HCT116 (cell line): Measurements from ENCODE around the gene KIAA1328. TPM values are rescaled to one million over a fixed set of nuclear protein-coding genes. Genes with fewer than 3 reads are reported as not detected.

Source experiments
- ATAC-seq: fragments of 200-7000 bp; cut with Tn5 transposase; 2 replicates; pipeline ENCODE4 v1.9.1; 2020; ENCODE audit warnings: mild to moderate bottlenecking, moderate library complexity
- BruUV-seq: library from RNA; stranded (reverse); fragments of 400-500 nt; replicated peaks from 2 replicates; lab custom pipeline; 2021; lab: Mats Ljungman, UMichigan
- CTCF ChIA-PET: fragments of 300-600 bp; sonication (Branson Sonifier 250); formaldehyde crosslinking; loops from one replicate; lab custom pipeline; 2021; ENCODE audit warnings: antibody characterized with exemption; lab: Charles Lee
- POLR2A ChIA-PET: fragments of 300-600, 350-600 bp; sonication (Branson Sonifier 250); formaldehyde crosslinking; loops from one replicate; lab custom pipeline; 2021; ENCODE audit warnings: antibody characterized with exemption; lab: Charles Lee
- RAD21 ChIA-PET, 2 experiments: fragments of 300-600 bp; sonication (Branson Sonifier 250); formaldehyde crosslinking; loops; one replicate each; lab custom pipeline; 2023; ENCODE audit warnings: low total read pairs in 2 of 2; ENCODE audit not compliant: uncharacterized antibody in 2 of 2, unreplicated experiment in 2 of 2, low non-redundant PET in 1 of 2; lab: Charles Lee
- DNase-seq: peaks from one replicate; pipeline ENCODE4 v3.0.0-alpha.2; 2010; ENCODE audit warnings: low read depth, low spot score
- H2AFZ ChIP-seq: fragments of 200-600 bp; shearing (Covaris generic), sonication (generic); 2 replicates; pipeline ENCODE4 v1.6.1; 2017; ENCODE audit warnings: low read depth, mixed run types, mixed read lengths, antibody characterized with exemption, low read length; ENCODE audit not compliant: poor library complexity, severe bottlenecking
- H3K27ac ChIP-seq: 2 replicates; pipeline ENCODE4 v1.5.1; 2012; ENCODE audit warnings: low read depth, low read length
- H3K27me3 ChIP-seq: fragments of 200-600 bp; sonication (generic); 2 replicates; pipeline ENCODE4 v1.6.1; 2016; ENCODE audit warnings: mixed run types, low read length, mixed read lengths; ENCODE audit not compliant: insufficient read depth
- H3K36me3 ChIP-seq, 2 experiments: fragments of 200-500 bp in 1 of 2; fragments of 200-600 bp in 1 of 2; sonication (Bioruptor generic) in 1 of 2; sonication (generic) in 1 of 2; 2 replicates each; pipeline versions ENCODE4 v1.5.1 to v1.6.1; 2014 to 2016; ENCODE audit warnings: low read length in 2 of 2, inconsistent platforms in 1 of 2, mixed read lengths in 1 of 2, mixed run types in 1 of 2; ENCODE audit not compliant: insufficient read depth in 2 of 2, control insufficient read depth in 1 of 2
- H3K4me1 ChIP-seq, 2 experiments: fragments of 200-600 bp in 1 of 2; sonication (generic) in 1 of 2; 2 replicates each; pipeline versions ENCODE4 v1.5.1 to v1.6.1; 2012 to 2017; ENCODE audit warnings: low read length in 2 of 2, inconsistent platforms in 1 of 2, mild to moderate bottlenecking in 1 of 2, mixed read lengths in 1 of 2, mixed run types in 1 of 2, moderate library complexity in 1 of 2; ENCODE audit not compliant: insufficient read depth in 2 of 2, control insufficient read depth in 1 of 2
- H3K4me2 ChIP-seq: fragments of 200-600 bp; sonication (generic); 2 replicates; pipeline ENCODE4 v1.6.1; 2017; ENCODE audit warnings: mixed run types, low read length, mixed read lengths
- H3K4me3 ChIP-seq, 2 experiments: fragments of 200-600 bp in 1 of 2; sonication (generic) in 1 of 2; replicated peaks in 1 of 2; 2 replicates each; pipeline ENCODE4 v1.5.1; 2011 to 2016; ENCODE audit warnings: low read length in 2 of 2, control low read depth in 1 of 2, low read depth in 1 of 2, mild to moderate bottlenecking in 1 of 2, mixed read lengths in 1 of 2, mixed run types in 1 of 2
- H3K79me2 ChIP-seq: fragments of 200-600 bp; sonication (generic); 2 replicates; pipeline ENCODE4 v1.6.1; 2017; ENCODE audit warnings: mild to moderate bottlenecking, mixed run types, low read length, moderate library complexity, mixed read lengths; ENCODE audit not compliant: insufficient read depth
- H3K9ac ChIP-seq: fragments of 200-600 bp; sonication (generic); 2 replicates; pipeline ENCODE4 v1.6.1; 2016; ENCODE audit warnings: low read length, mixed read lengths
- H3K9me2 ChIP-seq: fragments of 200-600 bp; sonication (generic), shearing (Covaris generic); 2 replicates; pipeline ENCODE4 v1.6.1; 2017; ENCODE audit warnings: mixed run types, mild to moderate bottlenecking, moderate library complexity; ENCODE audit not compliant: insufficient read depth
- H3K9me3 ChIP-seq, 2 experiments: fragments of 200-500 bp in 1 of 2; fragments of 200-600 bp in 1 of 2; sonication (Bioruptor generic) in 1 of 2; sonication (generic) in 1 of 2; 2 replicates each; pipeline ENCODE4 v1.6.1; 2014 to 2017; ENCODE audit warnings: low read length in 2 of 2, mixed read lengths in 2 of 2, inconsistent platforms in 1 of 2, low read depth in 1 of 2, mild to moderate bottlenecking in 1 of 2, mixed run types in 1 of 2, moderate library complexity in 1 of 2; ENCODE audit not compliant: control insufficient read depth in 1 of 2, insufficient read depth in 1 of 2
- H4K20me1 ChIP-seq: fragments of 200-600 bp; sonication (generic), shearing (Covaris generic); 2 replicates; pipeline ENCODE4 v1.6.1; 2017; ENCODE audit warnings: mixed run types, mild to moderate bottlenecking, moderate library complexity; ENCODE audit not compliant: insufficient read depth
- ATF3 ChIP-seq: IDR thresholded peaks from 2 replicates; pipeline ENCODE4 v1.6.1; 2012
- CEBPB ChIP-seq: IDR thresholded peaks from 2 replicates; pipeline ENCODE4 v1.6.1; 2012; ENCODE audit warnings: low read depth
- EGR1 ChIP-seq: IDR thresholded peaks from 2 replicates; pipeline ENCODE4 v1.6.1; 2012; ENCODE audit warnings: low read depth
- EZH2 ChIP-seq: fragments of 200-600 bp; sonication (generic); IDR thresholded peaks from 2 replicates; pipeline ENCODE4 v1.6.1; 2017; ENCODE audit warnings: antibody characterized with exemption, mixed run types
- EZH2phosphoT487 ChIP-seq: fragments of 200-600 bp; IDR thresholded peaks from 2 replicates; pipeline ENCODE4 v1.6.1; 2018; ENCODE audit warnings: antibody characterized with exemption, borderline replicate concordance
- RAD21 ChIP-seq: IDR thresholded peaks from 2 replicates; pipeline ENCODE4 v1.6.1; 2012; ENCODE audit warnings: low read depth, mild to moderate bottlenecking
- SIN3A ChIP-seq: IDR thresholded peaks from 2 replicates; pipeline ENCODE4 v1.6.1; 2012; ENCODE audit warnings: low read depth
- SRF ChIP-seq: IDR thresholded peaks from 2 replicates; pipeline ENCODE4 v1.6.1; 2012; ENCODE audit warnings: low read depth
- YY1 ChIP-seq: IDR thresholded peaks from 2 replicates; pipeline ENCODE4 v1.6.1; 2011; ENCODE audit warnings: low read length, low read depth, moderate library complexity, mild to moderate bottlenecking; ENCODE audit not compliant: insufficient replicate concordance; ENCODE audit errors: extremely low read depth
- ZFX ChIP-seq: fragments of 450-650 bp; IDR thresholded peaks from 2 replicates; pipeline ENCODE4 v1.6.1; 2017
- ZNF274 ChIP-seq: fragments of 200-500 bp; sonication (Bioruptor generic); IDR thresholded peaks from 2 replicates; pipeline ENCODE4 v1.6.1; 2014; ENCODE audit warnings: mild to moderate bottlenecking, low read depth, low read length, inconsistent platforms
- intact Hi-C: fragments of 100-400 bp; cut with micrococcal nuclease; formaldehyde crosslinking; loops from 2 replicates; pipeline ENCODE4 v1.10.0; 2022
- total RNA-seq: library from RNA; stranded (reverse); gene quantifications from one replicate; pipeline ENCODE4 v1.2.1, GENCODE V29; 2021; ENCODE audit not compliant: unreplicated experiment
- TF ChIP-seq, protein P1 (sequence below), 3 experiments: fragments of 200-600 bp in 1 of 3; sonication (generic) in 1 of 3; IDR thresholded peaks in 2 of 3; conservative IDR thresholded peaks in 1 of 3; 2 replicates each; pipeline ENCODE4 v1.5.1; 2012 to 2017; ENCODE audit warnings: low read depth in 2 of 3, low read length in 2 of 3, antibody characterized with exemption in 1 of 3, borderline replicate concordance in 1 of 3, control low read depth in 1 of 3, mild to moderate bottlenecking in 1 of 3, mixed read lengths in 1 of 3, mixed run types in 1 of 3, moderate library complexity in 1 of 3; ENCODE audit not compliant: insufficient read depth in 1 of 3

KIAA1328 gene
- total RNA-seq, 1 experiment from 2014 or later = 5.2 TPM

DNA sequence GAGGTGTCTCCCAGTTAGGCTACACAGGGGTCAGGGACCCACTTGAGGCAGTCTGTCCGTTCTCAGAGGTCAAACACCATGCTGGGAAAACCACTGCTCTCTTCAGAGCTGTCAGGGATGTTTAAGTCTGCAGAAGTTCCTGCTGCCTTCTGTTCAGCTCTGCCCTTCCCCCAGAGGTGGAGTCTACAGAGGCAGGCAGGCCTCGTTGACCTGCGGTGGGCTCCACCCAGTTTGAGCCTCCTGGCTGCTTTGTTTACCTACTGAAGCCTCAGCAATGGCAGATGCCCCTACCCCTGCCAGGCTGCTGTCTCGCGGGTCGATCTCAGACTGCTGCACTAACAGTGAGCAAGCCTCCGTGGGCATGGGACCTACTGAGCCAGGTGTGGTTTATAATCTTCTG is 390.3 kb downstream of the KIAA1328 start:
- ATAC-seq (no peak), DNase-seq (no peak)
- BruUV-seq = no TSS peak
- intact Hi-C loops = no loop called here
- Histone ChIP-seq H3K9me2 (no peaks in the 10 kb centered on the region), H3K27ac (no peak overlapping the region), H3K36me3 (no peaks in the 10 kb centered on the region), H3K4me2 (no peak overlapping the region), H3K79me2 (no peaks in the 10 kb centered on the region), H3K27me3 (no peaks in the 10 kb centered on the region), H3K9ac (no peak overlapping the region), H3K4me1 (no peaks in the 10 kb centered on the region), H4K20me1 (no peaks in the 10 kb centered on the region), H3K4me3 (no peak overlapping the region), H3K9me3 (no peaks in the 10 kb centered on the region), H2AFZ (no peak overlapping the region)
- TF ChIP-seq ATF3 = no peak
- no peak for TF ChIP-seq ZNF274
- no peak for TF ChIP-seq ZFX
- TF ChIP-seq EGR1 = no peak
- TF ChIP-seq EZH2phosphoT487 = no peak
- POLR2A ChIA-PET = no interaction called here
- CTCF ChIA-PET = no interaction called here
- RAD21 ChIA-PET = no interaction called here

DNA sequence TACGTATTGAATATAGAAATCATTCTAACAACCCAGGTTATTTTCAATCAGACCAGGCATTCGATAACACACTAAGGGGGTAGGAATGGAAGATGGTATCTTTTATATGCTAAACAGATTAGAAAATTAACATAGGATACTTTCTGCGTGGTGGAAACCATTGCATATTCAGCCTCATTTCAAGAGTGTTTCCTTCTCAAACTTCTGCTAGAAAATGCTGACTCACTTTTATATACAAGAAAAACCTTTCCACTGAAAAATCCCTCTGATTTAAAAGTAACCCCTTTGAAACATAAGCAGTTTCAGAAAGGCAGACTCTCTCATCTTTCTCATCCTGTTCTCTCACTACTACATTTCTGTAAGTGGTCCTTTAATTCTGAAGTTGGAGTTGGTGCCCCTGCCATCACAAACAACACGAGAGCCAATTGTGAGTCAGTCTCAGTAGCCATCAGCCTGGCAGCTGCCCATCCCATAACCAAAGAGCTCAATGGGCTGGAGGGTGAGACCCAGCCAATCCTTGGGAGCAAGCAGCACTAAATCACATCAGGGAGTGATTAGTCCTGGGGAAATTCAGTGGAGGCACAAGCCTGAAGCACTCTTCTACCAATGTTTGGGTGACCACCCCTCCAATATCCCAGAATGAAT is 393.5 kb downstream of the KIAA1328 start:
- ATAC-seq (no peak), DNase-seq (no peak)
- POLR2A ChIA-PET = no interaction called here
- RAD21 ChIA-PET = no interaction called here
- Histone ChIP-seq H3K79me2 (no peaks in the 10 kb centered on the region), H4K20me1 (no peaks in the 10 kb centered on the region), H3K27ac (no peak overlapping the region), H2AFZ (no peak overlapping the region), H3K27me3 (no peaks in the 10 kb centered on the region), H3K4me1 (no peaks in the 10 kb centered on the region), H3K36me3 (no peaks in the 10 kb centered on the region), H3K9me2 (no peaks in the 10 kb centered on the region), H3K4me3 (no peak overlapping the region), H3K9me3 (no peaks in the 10 kb centered on the region), H3K9ac (no peak overlapping the region), H3K4me2 (no peak overlapping the region)
- TF ChIP-seq, protein P1, sequence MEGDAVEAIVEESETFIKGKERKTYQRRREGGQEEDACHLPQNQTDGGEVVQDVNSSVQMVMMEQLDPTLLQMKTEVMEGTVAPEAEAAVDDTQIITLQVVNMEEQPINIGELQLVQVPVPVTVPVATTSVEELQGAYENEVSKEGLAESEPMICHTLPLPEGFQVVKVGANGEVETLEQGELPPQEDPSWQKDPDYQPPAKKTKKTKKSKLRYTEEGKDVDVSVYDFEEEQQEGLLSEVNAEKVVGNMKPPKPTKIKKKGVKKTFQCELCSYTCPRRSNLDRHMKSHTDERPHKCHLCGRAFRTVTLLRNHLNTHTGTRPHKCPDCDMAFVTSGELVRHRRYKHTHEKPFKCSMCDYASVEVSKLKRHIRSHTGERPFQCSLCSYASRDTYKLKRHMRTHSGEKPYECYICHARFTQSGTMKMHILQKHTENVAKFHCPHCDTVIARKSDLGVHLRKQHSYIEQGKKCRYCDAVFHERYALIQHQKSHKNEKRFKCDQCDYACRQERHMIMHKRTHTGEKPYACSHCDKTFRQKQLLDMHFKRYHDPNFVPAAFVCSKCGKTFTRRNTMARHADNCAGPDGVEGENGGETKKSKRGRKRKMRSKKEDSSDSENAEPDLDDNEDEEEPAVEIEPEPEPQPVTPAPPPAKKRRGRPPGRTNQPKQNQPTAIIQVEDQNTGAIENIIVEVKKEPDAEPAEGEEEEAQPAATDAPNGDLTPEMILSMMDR (IDR thresholded peaks at IDR 0.05 in 2 of 3, conservative IDR thresholded peaks at IDR 0.05 in 1 of 3; ENCODE audit: borderline replicate concordance in 1 of 3, insufficient read depth in 1 of 3, low read depth in 2 of 3, low read length in 2 of 3) = no peak
- TF ChIP-seq SRF (no peak), YY1 (no peak), CEBPB (no peak), RAD21 (no peak), SIN3A (no peak), EGR1 (no peak), ZFX (no peak), EZH2 (no peak)
- intact Hi-C loops = no loop called here
- no TSS peak for BruUV-seq
- CTCF ChIA-PET = no interaction called here
